ENCODE results near the gene DNAH7. TPM values are rescaled to one million over a fixed set of nuclear protein-coding genes. Genes with fewer than 3 reads are reported as not detected.

Gene DNAH7
- total and polyA plus RNA-seq, 2 donors from 2014 or later, result 3.8 to 15.7 TPM

DNA sequence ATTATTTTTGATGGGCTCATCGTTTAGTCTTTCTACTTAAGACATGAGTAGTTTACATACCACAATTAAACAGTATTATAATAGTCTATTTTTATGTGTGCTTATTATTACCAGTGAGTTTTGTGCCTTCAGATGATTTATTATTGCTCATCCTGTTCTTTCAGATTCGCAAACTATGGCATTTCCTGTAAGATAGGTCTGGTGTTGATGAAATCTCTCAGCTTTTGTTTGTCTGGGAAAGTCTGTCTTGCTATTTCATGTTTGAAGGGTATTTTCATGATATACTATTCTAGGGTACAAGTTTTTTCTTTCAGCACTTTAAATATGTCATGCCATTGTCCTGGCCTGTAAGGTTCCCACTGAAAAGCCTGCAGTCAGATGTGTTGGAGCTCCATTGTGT is 101.3 kb downstream of the DNAH7 start:
- no peak for FAIRE-seq
- no peak overlapping the region for H3K4me3 ChIP-seq (ENCODE audit: low read length in 3 of 3)
- no peaks in the 10 kb centered on the region for H3K36me3 ChIP-seq (ENCODE audit: control insufficient read depth in 2 of 3, insufficient read depth in 3 of 3, low read length in 3 of 3)
- intact Hi-C loops (cut with DNase I), result no loop called here
- H3K9me3 ChIP-seq (ENCODE audit: control insufficient read depth in 2 of 3, insufficient read depth in 1 of 3, low read length in 3 of 3), result no peaks in the 10 kb centered on the region
- no peak overlapping the region for H3K9ac ChIP-seq (ENCODE audit: low read length in 3 of 3)
- H3K27ac ChIP-seq (ENCODE audit: low read depth in 2 of 2, low read length in 2 of 2), result no peak overlapping the region
- DNase-seq, result peak in 1 of 5 donors; percentile 34
- no peaks in the 10 kb centered on the region for H3K27me3 ChIP-seq (ENCODE audit: control insufficient read depth, insufficient read depth, low read length)
- no peaks in the 10 kb centered on the region for H3K4me1 ChIP-seq (ENCODE audit: control insufficient read depth in 2 of 3, insufficient read depth in 2 of 3, low read depth in 1 of 3, low read length in 3 of 3)
- TF ChIP-seq, protein P1, sequence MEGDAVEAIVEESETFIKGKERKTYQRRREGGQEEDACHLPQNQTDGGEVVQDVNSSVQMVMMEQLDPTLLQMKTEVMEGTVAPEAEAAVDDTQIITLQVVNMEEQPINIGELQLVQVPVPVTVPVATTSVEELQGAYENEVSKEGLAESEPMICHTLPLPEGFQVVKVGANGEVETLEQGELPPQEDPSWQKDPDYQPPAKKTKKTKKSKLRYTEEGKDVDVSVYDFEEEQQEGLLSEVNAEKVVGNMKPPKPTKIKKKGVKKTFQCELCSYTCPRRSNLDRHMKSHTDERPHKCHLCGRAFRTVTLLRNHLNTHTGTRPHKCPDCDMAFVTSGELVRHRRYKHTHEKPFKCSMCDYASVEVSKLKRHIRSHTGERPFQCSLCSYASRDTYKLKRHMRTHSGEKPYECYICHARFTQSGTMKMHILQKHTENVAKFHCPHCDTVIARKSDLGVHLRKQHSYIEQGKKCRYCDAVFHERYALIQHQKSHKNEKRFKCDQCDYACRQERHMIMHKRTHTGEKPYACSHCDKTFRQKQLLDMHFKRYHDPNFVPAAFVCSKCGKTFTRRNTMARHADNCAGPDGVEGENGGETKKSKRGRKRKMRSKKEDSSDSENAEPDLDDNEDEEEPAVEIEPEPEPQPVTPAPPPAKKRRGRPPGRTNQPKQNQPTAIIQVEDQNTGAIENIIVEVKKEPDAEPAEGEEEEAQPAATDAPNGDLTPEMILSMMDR (IDR thresholded peaks at IDR 0.05; ENCODE audit: borderline replicate concordance, extremely low read depth, insufficient read depth), result no peak

DNA sequence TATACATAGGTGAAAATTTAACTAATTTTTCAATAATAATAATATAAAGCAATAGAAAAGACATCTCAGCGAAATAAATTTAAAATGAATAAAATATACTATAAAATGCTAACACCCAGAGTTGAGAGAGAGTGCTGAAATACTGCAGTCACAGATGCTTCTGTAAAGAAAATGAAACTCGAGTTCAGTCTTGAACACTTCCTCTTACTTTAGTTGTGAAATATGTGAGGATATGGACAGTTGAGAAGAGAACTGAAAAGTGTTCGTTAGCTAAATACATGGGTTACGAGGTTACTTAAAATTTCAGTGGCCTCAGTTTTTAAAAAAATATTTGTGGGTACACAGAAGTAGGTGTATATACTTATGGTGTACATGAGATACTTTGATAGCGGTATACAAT is 106.8 kb downstream of the DNAH7 start:
- Histone ChIP-seq H3K36me3 (ENCODE audit: control insufficient read depth in 2 of 3, insufficient read depth in 3 of 3, low read length in 3 of 3) (no peaks in the 10 kb centered on the region), H3K4me1 (ENCODE audit: control insufficient read depth in 2 of 3, insufficient read depth in 2 of 3, low read depth in 1 of 3, low read length in 3 of 3) (no peaks in the 10 kb centered on the region), H3K9me3 (ENCODE audit: control insufficient read depth in 2 of 3, insufficient read depth in 1 of 3, low read length in 3 of 3) (no peaks in the 10 kb centered on the region), H3K27ac (ENCODE audit: low read depth in 2 of 2, low read length in 2 of 2) (no peak overlapping the region), H3K9ac (ENCODE audit: low read length in 3 of 3) (no peak overlapping the region), H3K4me3 (ENCODE audit: low read length in 3 of 3) (no peak overlapping the region), H3K27me3 (ENCODE audit: control insufficient read depth, insufficient read depth, low read length) (no peaks in the 10 kb centered on the region)
- TF ChIP-seq, protein P1 (IDR thresholded peaks at IDR 0.05; ENCODE audit: borderline replicate concordance, extremely low read depth, insufficient read depth), result no peak
- DNase-seq (no peak), FAIRE-seq (no peak)
- intact Hi-C loops (cut with DNase I), result no loop called here

DNA sequence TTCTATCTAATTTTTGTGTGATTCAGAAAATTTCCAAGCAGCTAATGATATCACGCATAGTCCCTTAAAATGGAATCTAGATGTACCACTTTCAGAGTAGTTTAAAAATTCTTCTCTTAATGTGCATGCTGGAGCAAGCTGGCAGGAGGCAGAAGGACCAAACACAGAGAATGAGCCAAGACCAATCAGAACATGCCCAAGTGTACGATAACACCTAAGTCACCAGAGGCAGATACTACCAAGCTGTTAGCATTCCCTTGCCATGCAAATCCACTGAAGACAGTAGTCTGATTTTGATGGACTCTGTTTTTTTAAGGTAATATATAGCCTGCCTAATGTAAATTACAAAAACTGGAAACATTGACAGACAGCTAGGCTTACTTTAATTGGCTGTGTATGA is 109.3 kb downstream of the DNAH7 start:
- TF ChIP-seq, protein P1 (IDR thresholded peaks at IDR 0.05; ENCODE audit: borderline replicate concordance, extremely low read depth, insufficient read depth), result no peak
- Histone ChIP-seq H3K27me3 (ENCODE audit: control insufficient read depth, insufficient read depth, low read length) (no peaks in the 10 kb centered on the region), H3K4me1 (ENCODE audit: control insufficient read depth in 2 of 3, insufficient read depth in 2 of 3, low read depth in 1 of 3, low read length in 3 of 3) (no peaks in the 10 kb centered on the region), H3K9me3 (ENCODE audit: control insufficient read depth in 2 of 3, insufficient read depth in 1 of 3, low read length in 3 of 3) (no peaks in the 10 kb centered on the region), H3K27ac (ENCODE audit: low read depth in 2 of 2, low read length in 2 of 2) (no peak overlapping the region), H3K9ac (ENCODE audit: low read length in 3 of 3) (no peak overlapping the region), H3K4me3 (ENCODE audit: low read length in 3 of 3) (no peak overlapping the region), H3K36me3 (ENCODE audit: control insufficient read depth in 2 of 3, insufficient read depth in 3 of 3, low read length in 3 of 3) (no peaks in the 10 kb centered on the region)
- no peak for DNase-seq
- no peak for FAIRE-seq
- intact Hi-C loops (cut with DNase I), result no loop called here

DNA sequence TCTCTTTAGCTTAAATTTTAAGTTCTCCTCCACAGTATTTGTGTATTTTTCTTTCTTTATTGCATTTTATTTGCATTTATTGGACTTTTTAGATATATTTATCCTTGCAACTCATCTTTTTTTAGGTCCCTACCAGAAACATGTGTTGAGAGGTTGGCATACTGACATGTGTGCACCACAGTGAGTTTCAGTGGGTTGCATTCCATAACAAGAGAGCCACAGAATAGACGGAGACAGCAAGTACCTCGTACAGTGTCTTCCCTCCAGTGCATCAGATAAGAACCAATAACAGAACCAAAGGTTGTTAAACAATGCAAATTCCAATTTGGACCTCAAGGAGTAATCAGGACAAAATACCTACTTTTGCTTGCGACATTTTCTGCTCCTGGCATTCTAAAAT is 111.9 kb downstream of the DNAH7 start:
- no peaks in the 10 kb centered on the region for H3K36me3 ChIP-seq (ENCODE audit: control insufficient read depth in 2 of 3, insufficient read depth in 3 of 3, low read length in 3 of 3)
- no peak overlapping the region for H3K27ac ChIP-seq (ENCODE audit: low read depth in 2 of 2, low read length in 2 of 2)
- TF ChIP-seq, protein P1 (IDR thresholded peaks at IDR 0.05; ENCODE audit: borderline replicate concordance, extremely low read depth, insufficient read depth), result no peak
- intact Hi-C loops (cut with DNase I), result no loop called here
- H3K4me3 ChIP-seq (ENCODE audit: low read length in 3 of 3), result no peak overlapping the region
- no peaks in the 10 kb centered on the region for H3K9me3 ChIP-seq (ENCODE audit: control insufficient read depth in 2 of 3, insufficient read depth in 1 of 3, low read length in 3 of 3)
- H3K27me3 ChIP-seq (ENCODE audit: control insufficient read depth, insufficient read depth, low read length), result no peaks in the 10 kb centered on the region
- DNase-seq (no peak), FAIRE-seq (no peak)
- no peak overlapping the region for H3K9ac ChIP-seq (ENCODE audit: low read length in 3 of 3)
- no peaks in the 10 kb centered on the region for H3K4me1 ChIP-seq (ENCODE audit: control insufficient read depth in 2 of 3, insufficient read depth in 2 of 3, low read depth in 1 of 3, low read length in 3 of 3)

All from kidney (tissue), 14 donors.